Type B pancreatic cell (in vitro differentiated cells): ENCODE measurements around the gene BTG4. TPM values are rescaled to one million over a fixed set of nuclear protein-coding genes. Genes with fewer than 3 reads are reported as not detected.

Experiments used
- DNase-seq: peaks from one replicate; pipeline ENCODE4 v3.0.0; 2021; ENCODE audit warnings: mixed read lengths; ENCODE audit not compliant: unreplicated experiment; ENCODE audit errors: extremely low spot score
- H3K27ac Mint-ChIP-seq: 2 replicates; pipeline ENCODE4 v1.8.0; 2021; ENCODE audit warnings: mild to moderate bottlenecking, mixed read lengths
- H3K27me3 Mint-ChIP-seq: 2 replicates; pipeline ENCODE4 v1.8.0; 2021; ENCODE audit warnings: mixed read lengths
- H3K36me3 Mint-ChIP-seq: 2 replicates; pipeline ENCODE4 v1.8.0; 2021; ENCODE audit warnings: mixed read lengths
- H3K4me1 Mint-ChIP-seq: one replicate; pipeline ENCODE4 v1.8.0; 2021; ENCODE audit warnings: mixed read lengths; ENCODE audit not compliant: unreplicated experiment
- H3K4me3 Mint-ChIP-seq: 2 replicates; pipeline ENCODE4 v1.8.0; 2021; ENCODE audit warnings: mild to moderate bottlenecking, mixed read lengths
- H3K9me3 Mint-ChIP-seq: 2 replicates; pipeline ENCODE4 v1.8.0; 2021; ENCODE audit warnings: mixed read lengths
- total RNA-seq: library from RNA; stranded (reverse); gene quantifications from 2 replicates; pipeline ENCODE4 v1.2.1, GENCODE V29; 2021; ENCODE audit warnings: low replicate concordance
- TF ChIP-seq, protein P1 (sequence below): fragments of 200-600 bp; sonication (generic); conservative IDR thresholded peaks from 2 replicates; pipeline ENCODE4 v1.5.0; 2021; ENCODE audit warnings: antibody characterized with exemption, mild to moderate bottlenecking

BTG4 gene
- total RNA-seq, 1 donor from 2014 or later: not detected

GRCh38 chr11:111476366-111476765 is 35.8 kb downstream of the BTG4 start:
- no peaks in the 10 kb centered on the region for H3K4me1 Mint-ChIP-seq
- no peak overlapping the region for H3K27ac Mint-ChIP-seq
- TF ChIP-seq, protein P1, sequence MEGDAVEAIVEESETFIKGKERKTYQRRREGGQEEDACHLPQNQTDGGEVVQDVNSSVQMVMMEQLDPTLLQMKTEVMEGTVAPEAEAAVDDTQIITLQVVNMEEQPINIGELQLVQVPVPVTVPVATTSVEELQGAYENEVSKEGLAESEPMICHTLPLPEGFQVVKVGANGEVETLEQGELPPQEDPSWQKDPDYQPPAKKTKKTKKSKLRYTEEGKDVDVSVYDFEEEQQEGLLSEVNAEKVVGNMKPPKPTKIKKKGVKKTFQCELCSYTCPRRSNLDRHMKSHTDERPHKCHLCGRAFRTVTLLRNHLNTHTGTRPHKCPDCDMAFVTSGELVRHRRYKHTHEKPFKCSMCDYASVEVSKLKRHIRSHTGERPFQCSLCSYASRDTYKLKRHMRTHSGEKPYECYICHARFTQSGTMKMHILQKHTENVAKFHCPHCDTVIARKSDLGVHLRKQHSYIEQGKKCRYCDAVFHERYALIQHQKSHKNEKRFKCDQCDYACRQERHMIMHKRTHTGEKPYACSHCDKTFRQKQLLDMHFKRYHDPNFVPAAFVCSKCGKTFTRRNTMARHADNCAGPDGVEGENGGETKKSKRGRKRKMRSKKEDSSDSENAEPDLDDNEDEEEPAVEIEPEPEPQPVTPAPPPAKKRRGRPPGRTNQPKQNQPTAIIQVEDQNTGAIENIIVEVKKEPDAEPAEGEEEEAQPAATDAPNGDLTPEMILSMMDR: no peak
- no peaks in the 10 kb centered on the region for H3K27me3 Mint-ChIP-seq
- DNase-seq: no peak
- no peak overlapping the region for H3K4me3 Mint-ChIP-seq
- no peaks in the 10 kb centered on the region for H3K9me3 Mint-ChIP-seq
- no peaks in the 10 kb centered on the region for H3K36me3 Mint-ChIP-seq

GRCh38 chr11:111474432-111474831 is 37.8 kb downstream of the BTG4 start:
- no peak overlapping the region for H3K4me3 Mint-ChIP-seq
- peaks cover 4% of the 10 kb centered on the region for H3K4me1 Mint-ChIP-seq
- H3K27ac Mint-ChIP-seq: no peak overlapping the region
- no peaks in the 10 kb centered on the region for H3K27me3 Mint-ChIP-seq
- no peak for DNase-seq
- TF ChIP-seq, protein P1: no peak
- H3K36me3 Mint-ChIP-seq: no peaks in the 10 kb centered on the region
- no peaks in the 10 kb centered on the region for H3K9me3 Mint-ChIP-seq

- H3K27ac Mint-ChIP-seq: no peak overlapping the region
- H3K4me1 Mint-ChIP-seq: peaks cover 6% of the 10 kb centered on the region
- H3K9me3 Mint-ChIP-seq: no peaks in the 10 kb centered on the region
- no peaks in the 10 kb centered on the region for H3K36me3 Mint-ChIP-seq
- no peak for DNase-seq
- H3K4me3 Mint-ChIP-seq: no peak overlapping the region
- TF ChIP-seq, protein P1: no peak
- no peaks in the 10 kb centered on the region for H3K27me3 Mint-ChIP-seq
These were observed 40.0 kb downstream of the BTG4 start for GRCh38 chr11:111472228-111472627.

DNA sequence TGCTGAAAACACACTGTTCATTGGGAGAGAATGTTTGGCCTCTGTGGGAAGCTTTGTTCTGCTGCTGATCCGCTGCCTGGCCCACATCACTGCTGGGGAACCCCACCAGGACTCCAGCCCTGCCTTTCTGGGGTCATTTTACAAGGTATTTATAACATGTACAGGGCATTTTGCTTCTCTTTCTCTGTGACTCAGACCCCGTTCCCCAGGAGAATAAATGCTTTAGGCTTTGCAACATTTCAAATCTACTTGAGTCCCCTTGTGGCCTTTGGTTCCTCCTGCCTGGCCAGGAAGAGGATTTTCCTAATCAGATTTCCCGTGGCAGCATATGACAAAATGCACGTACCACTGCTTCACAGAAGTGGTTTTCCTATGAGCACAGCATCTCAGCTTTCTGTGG is 43.0 kb downstream of the BTG4 start:
- Mint-ChIP-seq H3K4me1 (peaks cover 6% of the 10 kb centered on the region), H3K27ac (no peak overlapping the region), H3K36me3 (no peaks in the 10 kb centered on the region), H3K9me3 (no peaks in the 10 kb centered on the region), H3K4me3 (no peak overlapping the region), H3K27me3 (peaks cover 4% of the 10 kb centered on the region)
- no peak for DNase-seq
- TF ChIP-seq, protein P1: no peak

DNA sequence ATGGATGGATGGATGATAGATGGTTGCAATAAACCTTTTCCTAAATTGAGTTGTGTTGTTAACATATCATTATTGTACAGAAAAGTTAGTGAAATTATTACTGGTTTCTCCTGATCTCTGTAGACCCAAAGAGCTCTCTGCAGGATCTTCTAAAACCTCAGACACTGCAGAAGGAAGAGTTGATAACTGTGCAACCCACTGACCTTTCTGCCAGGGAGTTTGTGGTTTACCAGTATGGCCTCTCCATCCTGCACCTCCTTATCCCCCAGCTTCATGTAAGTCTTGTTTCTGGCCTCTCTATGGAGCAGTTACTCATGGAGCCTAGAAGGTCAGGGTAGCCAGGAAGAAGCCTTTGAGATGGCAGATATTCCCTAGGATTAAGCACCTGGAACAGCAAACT is 45.6 kb downstream of the BTG4 start:
- H3K4me1 Mint-ChIP-seq: peaks cover 6% of the 10 kb centered on the region
- H3K36me3 Mint-ChIP-seq: no peaks in the 10 kb centered on the region
- peaks cover 4% of the 10 kb centered on the region for H3K27me3 Mint-ChIP-seq
- no peaks in the 10 kb centered on the region for H3K9me3 Mint-ChIP-seq
- H3K27ac Mint-ChIP-seq: no peak overlapping the region
- TF ChIP-seq, protein P1: no peak
- DNase-seq: no peak
- H3K4me3 Mint-ChIP-seq: no peak overlapping the region

DNA sequence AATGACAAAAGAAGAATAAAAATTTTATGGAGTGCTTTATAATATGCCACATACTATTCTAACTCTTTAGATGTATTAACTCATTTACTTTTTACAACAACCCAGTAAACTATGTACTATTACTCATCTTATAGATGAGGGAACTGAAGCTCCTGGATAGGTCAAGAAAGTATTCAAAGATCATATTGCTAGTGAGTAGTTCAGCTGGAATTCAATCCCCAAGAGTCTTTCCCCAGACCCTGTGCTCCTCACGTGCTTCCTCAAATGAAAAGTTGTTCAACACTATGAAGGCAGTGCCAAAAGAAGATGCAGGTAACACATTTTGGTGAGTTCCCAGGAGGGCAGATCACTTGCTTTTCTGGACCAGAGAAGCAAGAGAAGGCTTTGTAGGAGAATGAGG is 46.8 kb downstream of the BTG4 start:
- Mint-ChIP-seq H3K9me3 (no peaks in the 10 kb centered on the region), H3K27me3 (peaks cover 10% of the 10 kb centered on the region), H3K4me3 (no peak overlapping the region), H3K36me3 (no peaks in the 10 kb centered on the region), H3K27ac (no peak overlapping the region), H3K4me1 (peaks cover 6% of the 10 kb centered on the region)
- DNase-seq: no peak
- TF ChIP-seq, protein P1: no peak
